Endothelial cell of umbilical vein (primary cell): Measurements from ENCODE around the gene LSP1.

Experiments
- CTCF ChIP-seq, 2 donors: IDR thresholded peaks; 1 replicate in 1 of 2; 2 replicates in 1 of 2; pipeline ENCODE4 v1.5.1; 2011; ENCODE audit warnings: low read length in 2 of 2, mild to moderate bottlenecking in 2 of 2, moderate library complexity in 2 of 2, control low read depth in 1 of 2, inconsistent platforms in 1 of 2, low read depth in 1 of 2; ENCODE audit not compliant: insufficient read depth in 1 of 2; ENCODE audit errors: extremely low read depth in 1 of 2
- EZH2 ChIP-seq: IDR thresholded peaks from 2 replicates; pipeline ENCODE4 v1.6.1; 2012; ENCODE audit warnings: borderline replicate concordance, low read depth, mild to moderate bottlenecking, moderate library complexity, low read length, inconsistent platforms; ENCODE audit not compliant: severe bottlenecking
- FOS ChIP-seq: IDR thresholded peaks from 2 replicates; pipeline ENCODE4 v1.6.1; 2011; ENCODE audit warnings: mild to moderate bottlenecking, low read length, moderate library complexity, borderline replicate concordance; ENCODE audit not compliant: insufficient read depth
- GATA2 ChIP-seq: IDR thresholded peaks from 2 replicates; pipeline ENCODE4 v1.7.0; 2011; ENCODE audit warnings: low read depth, mild to moderate bottlenecking, moderate library complexity, mixed read lengths, low read length; ENCODE audit not compliant: insufficient read length, insufficient read depth
- JUN ChIP-seq: IDR thresholded peaks from 2 replicates; pipeline ENCODE4 v1.6.1; 2011; ENCODE audit warnings: borderline replicate concordance, low read depth; ENCODE audit not compliant: insufficient read length, insufficient read depth
- MYC ChIP-seq: IDR thresholded peaks from one replicate; pipeline ENCODE4 v1.6.1; 2011; ENCODE audit warnings: mild to moderate bottlenecking, low read depth, low read length
- POLR2A ChIP-seq: IDR thresholded peaks from 2 replicates; pipeline ENCODE4 v1.6.1; 2012; ENCODE audit warnings: low read depth, mild to moderate bottlenecking, control low read depth, low read length
- POLR2AphosphoS5 ChIP-seq: IDR thresholded peaks from 2 replicates; pipeline ENCODE4 v1.6.1; 2012; ENCODE audit warnings: low read depth, mild to moderate bottlenecking, control low read depth, low read length, moderate library complexity; ENCODE audit not compliant: insufficient read depth

- TF ChIP-seq CTCF (IDR thresholded peaks at IDR 0.05; ENCODE audit: extremely low read depth in 1 of 2, insufficient read depth in 1 of 2, low read depth in 1 of 2, low read length in 2 of 2) (no peak), POLR2A (no peak), EZH2 (no peak), MYC (no peak), JUN (no peak), POLR2AphosphoS5 (no peak), FOS (no peak), GATA2 (no peak)
Measured at GRCh38 chr11:1872267-1872985, 19.5 kb downstream of the LSP1 start.
